Keratinocyte (primary cell): ENCODE results near the gene CSNK1D.

Experiments
- EZH2 ChIP-seq: IDR thresholded peaks from one replicate; pipeline ENCODE4 v1.6.1; 2012; ENCODE audit warnings: inconsistent platforms, mild to moderate bottlenecking, low read length, moderate library complexity
- TF ChIP-seq, protein P1 (sequence below), 3 experiments: IDR thresholded peaks in 1 of 3; conservative IDR thresholded peaks in 1 of 3; optimal IDR thresholded peaks in 1 of 3; 2 replicates in 2 of 3; 3 replicates in 1 of 3; pipeline versions ENCODE3 to v1.5.1; 2011; ENCODE audit warnings: low read length in 3 of 3, mild to moderate bottlenecking in 3 of 3, moderate library complexity in 2 of 3, control low read depth in 1 of 3, inconsistent platforms in 1 of 3; ENCODE audit not compliant: insufficient read depth in 2 of 3; ENCODE audit errors: extremely low read depth in 1 of 3

DNA sequence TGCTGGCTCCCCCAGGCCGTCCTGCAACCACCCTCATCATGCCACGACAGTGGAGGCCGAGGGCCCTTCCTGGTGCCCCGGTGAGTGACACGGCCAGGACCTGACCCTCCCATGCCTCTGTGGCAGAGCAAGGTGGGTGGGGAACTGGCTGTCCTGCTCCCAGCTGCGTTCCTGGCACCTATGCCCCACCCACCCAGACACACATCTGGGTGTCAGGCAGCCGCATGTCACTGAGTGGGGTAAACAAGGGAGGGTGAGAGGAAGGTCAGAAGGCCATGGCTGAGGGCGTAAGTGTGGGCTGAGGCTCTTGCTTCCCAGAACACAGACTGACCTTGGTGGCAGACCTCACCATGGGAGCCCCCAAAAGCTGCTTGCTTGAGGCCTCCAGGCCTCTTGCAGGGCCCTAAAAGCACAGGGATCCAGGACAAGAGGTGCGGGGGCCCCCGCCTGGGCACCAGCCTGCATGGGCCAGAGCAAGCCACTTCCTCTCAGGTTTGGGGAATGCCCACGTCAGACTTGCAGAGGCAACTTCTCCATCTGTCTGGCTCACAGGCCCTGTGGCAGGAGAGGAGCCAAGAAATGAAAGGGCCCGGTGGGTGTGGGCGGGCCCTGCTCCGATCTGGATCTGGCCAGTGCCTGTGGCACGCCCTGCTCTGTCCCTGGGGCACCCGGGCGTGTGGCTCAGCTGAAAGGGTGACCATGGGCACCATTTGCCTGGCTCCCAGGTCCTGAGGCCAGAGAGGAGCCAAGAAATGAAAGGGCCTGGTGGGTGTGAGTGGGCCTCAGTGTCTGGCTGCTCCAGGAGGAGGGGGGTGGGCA is 57.0 kb downstream of the CSNK1D start:
- TF ChIP-seq, protein P1, sequence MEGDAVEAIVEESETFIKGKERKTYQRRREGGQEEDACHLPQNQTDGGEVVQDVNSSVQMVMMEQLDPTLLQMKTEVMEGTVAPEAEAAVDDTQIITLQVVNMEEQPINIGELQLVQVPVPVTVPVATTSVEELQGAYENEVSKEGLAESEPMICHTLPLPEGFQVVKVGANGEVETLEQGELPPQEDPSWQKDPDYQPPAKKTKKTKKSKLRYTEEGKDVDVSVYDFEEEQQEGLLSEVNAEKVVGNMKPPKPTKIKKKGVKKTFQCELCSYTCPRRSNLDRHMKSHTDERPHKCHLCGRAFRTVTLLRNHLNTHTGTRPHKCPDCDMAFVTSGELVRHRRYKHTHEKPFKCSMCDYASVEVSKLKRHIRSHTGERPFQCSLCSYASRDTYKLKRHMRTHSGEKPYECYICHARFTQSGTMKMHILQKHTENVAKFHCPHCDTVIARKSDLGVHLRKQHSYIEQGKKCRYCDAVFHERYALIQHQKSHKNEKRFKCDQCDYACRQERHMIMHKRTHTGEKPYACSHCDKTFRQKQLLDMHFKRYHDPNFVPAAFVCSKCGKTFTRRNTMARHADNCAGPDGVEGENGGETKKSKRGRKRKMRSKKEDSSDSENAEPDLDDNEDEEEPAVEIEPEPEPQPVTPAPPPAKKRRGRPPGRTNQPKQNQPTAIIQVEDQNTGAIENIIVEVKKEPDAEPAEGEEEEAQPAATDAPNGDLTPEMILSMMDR (optimal IDR thresholded peaks at IDR 0.05 in 1 of 3, IDR thresholded peaks at IDR 0.05 in 1 of 3, conservative IDR thresholded peaks at IDR 0.05 in 1 of 3; ENCODE audit: extremely low read depth in 1 of 3, insufficient read depth in 2 of 3, low read length in 3 of 3), result peak in 1 of 3 experiments; percentile 44
- no peak for TF ChIP-seq EZH2
